Hypothalamus (tissue), 51 donors: ENCODE measurements around the gene COL25A1.

Source experiments
- DNase-seq, 51 donors: peaks; one replicate each; lab custom pipeline; 2025; lab: John Stamatoyannopoulos, UW

COL25A1 gene

DNA sequence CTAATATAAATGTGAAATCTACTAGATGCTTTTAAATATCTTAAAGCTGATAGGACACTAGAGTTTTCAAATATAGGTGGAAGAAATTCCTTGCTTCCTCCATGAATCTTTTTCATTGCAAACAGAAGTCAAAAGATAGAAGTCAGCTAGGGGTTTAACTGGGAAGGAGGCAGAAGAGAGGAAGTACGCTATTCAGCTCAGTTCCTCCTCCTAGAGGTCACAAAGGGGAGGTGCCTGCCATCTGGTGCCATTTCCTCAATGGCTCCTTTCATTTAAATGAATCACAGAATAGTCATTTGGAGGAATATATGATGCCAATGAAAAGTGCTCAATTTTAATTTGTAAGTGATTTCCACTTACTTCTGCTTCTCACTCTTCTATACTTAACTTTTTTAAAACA is 8.5 kb downstream of the COL25A1 start:
- no peak for DNase-seq

DNA sequence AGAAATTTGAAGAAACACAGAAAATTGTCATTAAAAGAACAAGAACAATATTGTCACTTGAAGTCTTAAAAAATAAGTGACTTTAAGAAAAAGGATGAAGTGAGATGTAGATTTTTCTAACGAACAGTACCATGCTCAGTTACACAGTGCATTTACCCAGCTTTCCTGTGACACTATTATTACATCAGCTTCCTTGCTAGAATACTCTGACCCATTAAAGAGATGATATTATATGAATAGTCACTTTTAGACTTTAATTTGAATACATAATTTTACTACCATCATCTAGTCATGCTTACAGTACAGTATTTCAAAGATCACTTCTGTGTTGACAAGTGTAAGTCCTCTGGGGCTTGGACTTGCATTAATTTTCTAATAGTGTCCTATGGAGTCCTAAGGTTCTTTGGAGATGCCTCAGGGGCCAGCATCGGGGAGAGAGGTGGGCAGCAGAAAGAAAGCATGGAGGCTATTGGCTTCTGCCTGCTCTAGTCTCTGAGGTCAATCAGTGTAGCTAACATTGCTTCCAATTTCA is 10.7 kb downstream of the COL25A1 start:
- DNase-seq, result no peak

GRCh38 chr4:109290918-109291317 is 11.5 kb downstream of the COL25A1 start:
- DNase-seq, result no peak

DNA sequence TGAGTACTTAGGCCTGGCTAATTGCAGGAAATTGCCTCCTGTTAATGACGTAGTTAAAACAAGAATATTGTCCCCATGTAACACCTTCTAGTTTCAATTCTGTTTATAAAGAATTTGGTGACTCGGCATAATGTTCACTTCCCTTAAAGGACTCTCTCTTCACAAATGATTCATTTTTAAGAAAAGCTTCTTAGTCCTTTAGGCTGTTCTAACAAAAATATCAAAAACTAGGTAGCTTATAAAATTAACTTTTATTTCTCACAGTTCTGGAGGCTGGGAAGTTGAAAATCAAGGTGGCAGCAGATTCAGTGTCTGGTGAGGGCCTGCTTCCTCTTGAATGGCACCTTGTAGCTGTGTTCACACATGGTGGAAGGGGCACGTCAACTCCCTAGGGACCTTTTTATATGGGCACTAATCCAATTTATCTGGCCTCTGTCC is 23.8 kb downstream of the COL25A1 start:
- no peak for DNase-seq

GRCh38 chr4:109276482-109277095 is 25.9 kb downstream of the COL25A1 start:
- DNase-seq, result no peak

DNA sequence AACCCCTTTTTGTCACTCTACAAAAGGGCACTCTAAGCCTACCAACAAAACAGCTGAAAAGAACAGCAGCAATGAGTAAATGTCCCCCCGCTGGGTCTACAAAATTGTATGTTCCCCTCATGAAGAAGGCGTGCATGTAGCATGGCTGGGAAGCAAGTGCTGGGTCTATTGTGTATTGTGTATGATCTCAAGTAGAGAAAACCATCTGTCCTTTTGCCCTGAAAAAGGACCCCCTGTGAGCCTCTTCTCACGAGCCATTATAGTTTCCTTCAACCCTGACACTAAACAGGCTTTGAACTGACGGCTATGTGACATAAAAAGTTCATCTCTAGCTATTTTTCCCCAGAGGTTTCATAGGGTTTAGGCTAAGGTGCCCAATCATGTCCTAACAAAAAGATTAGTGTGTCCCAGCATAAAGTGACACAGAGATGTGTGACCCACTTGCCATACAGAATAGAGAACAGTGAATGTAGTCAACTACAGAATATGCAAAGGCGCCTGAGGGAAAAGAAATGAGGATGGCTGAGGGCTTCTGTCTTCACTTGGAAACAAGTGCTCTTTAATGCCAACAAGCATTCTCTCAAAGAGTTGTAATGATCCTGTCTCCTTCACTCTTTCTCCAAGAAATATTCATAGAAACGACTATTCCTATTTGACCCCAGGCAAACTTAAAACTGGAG is 27.3 kb downstream of the COL25A1 start:
- no peak for DNase-seq

DNA sequence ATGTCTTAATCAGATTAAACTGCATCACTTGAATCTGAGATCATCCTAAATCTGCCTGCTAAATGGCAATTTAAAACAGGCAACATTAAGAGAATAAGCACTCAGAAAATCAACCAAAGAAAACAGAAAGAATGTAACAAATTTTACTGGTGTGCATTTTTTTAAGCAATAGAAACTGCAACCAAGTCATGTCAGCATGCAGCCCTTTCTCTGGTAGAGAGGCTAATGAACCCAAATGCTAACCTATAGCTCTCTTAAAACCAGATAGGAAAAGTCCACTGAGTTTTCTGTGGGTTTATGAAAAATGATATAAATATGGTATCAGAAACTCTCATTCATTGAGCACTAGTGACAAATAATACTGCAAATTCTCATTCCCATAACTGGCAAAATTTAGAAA is 35.6 kb downstream of the COL25A1 start:
- no peak for DNase-seq

- no peak for DNase-seq
Measured at GRCh38 chr4:109266236-109266635, 36.2 kb downstream of the COL25A1 start.

- no peak for DNase-seq
Measured at GRCh38 chr4:109263721-109264120, 38.7 kb downstream of the COL25A1 start.

- no peak for DNase-seq
Measured at GRCh38 chr4:109256818-109257217, 45.6 kb downstream of the COL25A1 start.

- DNase-seq, result no peak
Measured at GRCh38 chr4:109254845-109255244, 47.6 kb downstream of the COL25A1 start.

DNA sequence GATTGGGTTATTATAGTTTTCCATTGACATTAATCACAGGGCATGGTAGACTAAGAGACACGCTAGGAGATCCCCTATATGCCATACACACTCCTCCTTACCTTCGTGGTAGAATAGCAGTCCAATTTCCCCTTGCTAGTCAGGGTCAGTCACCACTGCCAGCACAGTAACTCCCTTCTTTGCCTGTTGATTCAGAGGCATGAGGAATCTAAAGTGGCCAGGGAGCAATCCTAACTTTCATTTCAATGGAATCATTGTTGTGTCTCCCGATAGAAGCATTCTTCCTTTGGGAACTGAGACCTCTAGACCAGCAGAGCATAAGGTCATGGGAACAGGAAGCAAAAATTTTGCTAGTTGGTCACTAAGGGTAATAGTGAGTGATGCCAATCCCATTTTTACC is 51.1 kb downstream of the COL25A1 start:
- DNase-seq, result no peak

DNA sequence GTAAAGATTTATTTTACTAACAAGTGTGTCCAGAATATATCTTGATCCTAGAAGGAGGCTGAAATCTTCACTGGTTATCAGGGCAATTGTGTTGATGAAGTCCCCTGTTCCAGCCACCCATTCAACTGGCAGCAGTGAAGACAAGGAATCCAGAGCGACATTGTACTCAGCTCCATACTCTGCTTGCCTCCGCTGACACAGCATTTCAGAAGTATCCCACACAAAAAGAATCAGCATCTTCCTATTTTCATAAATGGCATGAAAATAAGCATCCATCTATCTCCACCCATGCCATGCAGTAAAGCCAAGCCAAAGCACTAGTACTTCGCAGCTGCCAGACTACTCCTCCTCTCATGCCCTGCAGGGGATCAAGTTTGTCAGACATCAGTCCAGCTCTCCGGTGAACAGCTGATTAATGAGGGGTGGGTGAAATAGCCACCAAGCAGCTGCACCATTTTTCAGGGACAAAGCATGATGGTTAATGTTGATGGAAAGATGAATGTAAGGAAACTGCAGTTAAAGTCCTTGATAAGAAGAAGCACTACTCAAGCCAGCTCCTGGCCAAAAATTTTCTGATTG is 54.0 kb downstream of the COL25A1 start:
- no peak for DNase-seq

DNA sequence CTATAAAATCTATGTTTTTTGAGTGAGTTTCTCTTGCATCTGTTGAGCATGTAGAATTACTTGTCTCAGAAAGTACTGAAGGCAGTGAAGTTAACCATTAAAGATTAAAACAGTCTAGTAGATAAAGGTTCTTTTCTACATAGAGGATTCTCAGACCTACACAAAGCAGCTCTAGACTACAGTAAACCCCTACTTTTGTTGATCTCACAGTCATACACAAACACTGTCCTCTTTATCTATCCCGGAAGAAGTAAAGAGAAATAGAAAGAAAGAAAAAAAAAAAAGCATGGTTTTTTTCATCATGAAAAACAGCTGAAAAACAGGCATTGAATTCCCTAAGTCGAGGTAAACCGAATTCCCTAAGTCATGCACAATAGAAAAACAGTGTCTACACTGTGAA is 58.6 kb downstream of the COL25A1 start:
- DNase-seq, result no peak

GRCh38 chr4:109238746-109239145 is 63.7 kb downstream of the COL25A1 start:
- DNase-seq, result no peak

DNA sequence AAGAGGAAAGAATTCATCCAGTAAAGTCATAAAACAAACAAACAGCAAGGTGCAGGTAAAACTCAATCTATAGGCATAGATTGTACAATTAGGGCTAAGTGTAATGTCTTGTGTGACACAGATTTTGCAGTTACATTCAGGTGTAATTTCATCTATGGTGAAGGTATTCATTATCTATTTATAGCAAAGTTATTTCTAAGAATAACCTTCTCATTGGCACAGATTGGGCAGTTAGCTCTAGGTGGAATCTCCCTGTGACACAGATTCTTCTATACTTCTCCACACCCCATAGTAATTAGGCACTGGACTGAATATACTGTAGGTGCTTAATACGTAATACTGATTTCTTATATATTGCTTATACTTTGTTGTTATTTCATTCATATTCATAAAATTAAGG is 66.8 kb downstream of the COL25A1 start:
- DNase-seq, result no peak

DNA sequence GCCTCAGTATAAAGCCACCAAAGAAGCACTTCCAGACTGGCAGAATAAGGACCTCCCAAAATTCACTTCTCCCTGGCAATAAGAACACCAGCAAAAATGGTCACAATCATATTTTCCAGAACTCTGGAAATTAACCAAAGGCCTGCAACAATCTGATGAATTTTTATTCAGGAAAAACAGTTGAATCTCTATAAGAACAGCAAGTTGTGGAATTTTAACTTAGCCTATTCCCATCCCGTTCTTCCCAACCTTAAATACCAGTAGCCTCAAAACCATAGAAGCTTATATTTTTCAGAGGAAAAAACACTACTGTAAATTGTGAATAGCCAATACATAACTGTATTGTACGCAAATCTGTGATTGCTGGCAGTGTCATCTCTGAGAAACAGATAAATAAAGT is 67.9 kb downstream of the COL25A1 start:
- DNase-seq, result no peak

- DNase-seq, result no peak
Measured at GRCh38 chr4:109233570-109233969, 68.9 kb downstream of the COL25A1 start.

GRCh38 chr4:109232681-109233080 is 69.8 kb downstream of the COL25A1 start:
- DNase-seq, result no peak

GRCh38 chr4:109231331-109231730 is 71.1 kb downstream of the COL25A1 start:
- DNase-seq, result no peak

GRCh38 chr4:109229028-109229427 is 73.4 kb downstream of the COL25A1 start:
- DNase-seq, result no peak

DNA sequence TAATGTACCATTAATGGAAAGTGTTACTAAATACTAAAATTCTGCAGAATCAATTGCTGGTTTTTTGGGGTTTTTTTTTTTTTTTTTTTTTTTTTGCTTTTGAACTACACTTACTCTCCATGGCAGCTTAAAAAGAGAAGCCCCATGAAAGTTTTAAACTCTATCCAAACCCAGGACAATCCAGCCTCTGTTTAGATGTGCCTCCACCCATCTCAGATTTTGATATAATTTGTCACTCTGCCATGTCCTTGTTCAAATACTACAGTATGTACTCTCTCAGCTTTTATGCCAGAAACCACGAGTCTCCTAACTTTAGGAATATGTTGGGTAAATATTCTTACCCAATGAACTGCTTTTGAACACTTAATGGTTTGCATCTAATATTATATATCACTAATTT is 84.2 kb downstream of the COL25A1 start:
- no peak for DNase-seq
